B cell (primary cell): ENCODE measurements around the gene YBEY.

Experiments
- EZH2 ChIP-seq: IDR thresholded peaks from 2 replicates; pipeline ENCODE4 v1.6.1; 2012; ENCODE audit warnings: borderline replicate concordance, low read depth, mild to moderate bottlenecking, moderate library complexity, low read length; ENCODE audit not compliant: insufficient read depth, poor library complexity, severe bottlenecking
- TF ChIP-seq, protein P1 (sequence below): fragments of 200-600 bp; IDR thresholded peaks from one replicate; pipeline ENCODE4 v1.8.0; 2022; ENCODE audit warnings: antibody characterized with exemption, mild to moderate bottlenecking

DNA sequence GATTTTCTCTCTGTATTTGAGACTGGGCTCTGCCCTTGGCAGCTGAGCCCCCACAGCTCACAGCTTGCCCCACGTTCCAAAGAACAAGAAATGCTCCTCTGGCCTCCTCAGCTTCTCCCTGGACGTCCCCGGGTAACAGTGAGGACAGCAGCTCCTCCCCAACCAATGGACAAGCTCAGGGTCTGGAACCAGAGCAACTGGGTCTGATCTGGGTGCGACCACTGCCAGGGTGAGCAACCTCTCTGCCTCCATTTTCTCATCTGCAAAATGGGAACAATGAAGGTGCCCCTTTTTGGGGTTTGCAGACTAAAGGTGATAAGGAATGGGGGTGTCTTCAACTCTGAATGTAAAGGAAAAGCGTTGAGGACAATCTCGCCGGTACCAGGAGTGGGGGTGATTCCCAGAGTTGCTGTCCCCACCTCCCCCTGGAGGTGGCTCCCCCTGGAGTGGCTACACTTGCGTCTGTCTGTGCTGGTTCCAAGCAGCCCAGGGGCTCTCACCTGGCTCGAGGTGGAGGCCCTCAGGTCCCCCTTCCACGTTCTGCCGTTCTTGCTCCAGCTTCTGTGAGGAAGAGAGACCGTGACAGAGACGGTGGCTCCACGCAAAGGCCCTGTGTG is 30.7 kb downstream of the YBEY start:
- TF ChIP-seq, protein P1, sequence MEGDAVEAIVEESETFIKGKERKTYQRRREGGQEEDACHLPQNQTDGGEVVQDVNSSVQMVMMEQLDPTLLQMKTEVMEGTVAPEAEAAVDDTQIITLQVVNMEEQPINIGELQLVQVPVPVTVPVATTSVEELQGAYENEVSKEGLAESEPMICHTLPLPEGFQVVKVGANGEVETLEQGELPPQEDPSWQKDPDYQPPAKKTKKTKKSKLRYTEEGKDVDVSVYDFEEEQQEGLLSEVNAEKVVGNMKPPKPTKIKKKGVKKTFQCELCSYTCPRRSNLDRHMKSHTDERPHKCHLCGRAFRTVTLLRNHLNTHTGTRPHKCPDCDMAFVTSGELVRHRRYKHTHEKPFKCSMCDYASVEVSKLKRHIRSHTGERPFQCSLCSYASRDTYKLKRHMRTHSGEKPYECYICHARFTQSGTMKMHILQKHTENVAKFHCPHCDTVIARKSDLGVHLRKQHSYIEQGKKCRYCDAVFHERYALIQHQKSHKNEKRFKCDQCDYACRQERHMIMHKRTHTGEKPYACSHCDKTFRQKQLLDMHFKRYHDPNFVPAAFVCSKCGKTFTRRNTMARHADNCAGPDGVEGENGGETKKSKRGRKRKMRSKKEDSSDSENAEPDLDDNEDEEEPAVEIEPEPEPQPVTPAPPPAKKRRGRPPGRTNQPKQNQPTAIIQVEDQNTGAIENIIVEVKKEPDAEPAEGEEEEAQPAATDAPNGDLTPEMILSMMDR: no peak
- no peak for TF ChIP-seq EZH2
